ENCODE data around the gene KIAA0232.
"Not testable (repeated sequence)": the region's sequence is repeated elsewhere in the genome, so short reads cannot be mapped to it uniquely, and the experiment has no call there.

Gene KIAA0232

DNA sequence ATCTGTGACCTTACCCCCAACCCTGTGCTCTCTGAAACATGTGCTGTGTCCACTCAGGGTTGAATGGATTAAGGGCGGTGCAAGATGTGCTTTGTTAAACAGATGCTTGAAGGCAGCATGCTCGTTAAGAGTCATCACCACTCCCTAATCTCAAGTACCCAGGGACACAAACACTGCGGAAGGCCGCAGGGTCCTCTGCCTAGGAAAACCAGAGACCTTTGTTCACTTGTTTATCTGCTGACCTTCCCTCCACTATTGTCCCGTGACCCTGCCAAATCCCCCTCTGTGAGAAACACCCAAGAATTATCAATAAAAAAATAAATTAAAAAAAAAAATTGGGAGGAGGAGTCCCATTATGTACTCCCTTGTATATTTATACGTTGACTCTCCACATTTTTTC, 26.2 kb upstream of the KIAA0232 start:
- not testable (repeated sequence) for DNase-seq

DNA sequence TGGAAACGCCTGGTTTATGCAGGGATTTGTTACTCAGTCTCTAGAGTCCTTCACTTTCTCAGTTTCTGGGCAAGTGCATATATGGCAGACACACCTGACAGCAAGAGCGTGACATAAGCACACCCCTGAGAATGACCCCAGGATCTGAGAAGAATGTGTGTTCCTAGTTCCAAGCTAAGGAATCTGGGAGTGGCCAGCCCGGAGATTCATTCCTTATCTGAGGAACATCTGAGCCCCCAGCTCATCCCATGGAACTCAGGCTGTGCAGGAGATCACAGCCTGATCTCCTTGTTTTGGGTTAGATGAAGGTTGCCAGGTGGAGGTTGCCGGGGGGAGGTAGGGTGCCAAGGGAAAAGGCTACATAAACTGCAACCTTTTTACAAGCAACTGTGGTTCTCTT, 23.8 kb upstream of the KIAA0232 start:
- no peak for DNase-seq

DNA sequence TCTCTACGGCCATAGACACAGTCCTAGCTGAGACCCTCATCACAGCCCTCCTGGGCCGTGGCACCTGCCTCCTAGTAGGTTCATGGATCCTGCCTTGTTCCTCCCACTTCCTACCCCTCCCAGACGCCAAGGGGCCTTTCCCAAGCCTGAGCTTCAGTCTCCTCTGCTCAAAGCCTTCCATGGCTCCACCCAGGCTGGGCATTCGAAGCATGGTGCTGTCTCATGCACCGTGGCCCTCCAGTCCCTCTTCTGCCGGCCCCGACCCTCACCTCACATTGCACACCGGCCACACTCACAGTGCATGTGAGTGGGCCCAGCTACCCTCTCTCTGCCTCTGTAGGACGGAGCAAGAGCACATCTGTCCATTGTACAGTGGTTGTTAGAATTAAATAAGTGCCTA, 21.7 kb upstream of the KIAA0232 start:
- no peak for DNase-seq

DNA sequence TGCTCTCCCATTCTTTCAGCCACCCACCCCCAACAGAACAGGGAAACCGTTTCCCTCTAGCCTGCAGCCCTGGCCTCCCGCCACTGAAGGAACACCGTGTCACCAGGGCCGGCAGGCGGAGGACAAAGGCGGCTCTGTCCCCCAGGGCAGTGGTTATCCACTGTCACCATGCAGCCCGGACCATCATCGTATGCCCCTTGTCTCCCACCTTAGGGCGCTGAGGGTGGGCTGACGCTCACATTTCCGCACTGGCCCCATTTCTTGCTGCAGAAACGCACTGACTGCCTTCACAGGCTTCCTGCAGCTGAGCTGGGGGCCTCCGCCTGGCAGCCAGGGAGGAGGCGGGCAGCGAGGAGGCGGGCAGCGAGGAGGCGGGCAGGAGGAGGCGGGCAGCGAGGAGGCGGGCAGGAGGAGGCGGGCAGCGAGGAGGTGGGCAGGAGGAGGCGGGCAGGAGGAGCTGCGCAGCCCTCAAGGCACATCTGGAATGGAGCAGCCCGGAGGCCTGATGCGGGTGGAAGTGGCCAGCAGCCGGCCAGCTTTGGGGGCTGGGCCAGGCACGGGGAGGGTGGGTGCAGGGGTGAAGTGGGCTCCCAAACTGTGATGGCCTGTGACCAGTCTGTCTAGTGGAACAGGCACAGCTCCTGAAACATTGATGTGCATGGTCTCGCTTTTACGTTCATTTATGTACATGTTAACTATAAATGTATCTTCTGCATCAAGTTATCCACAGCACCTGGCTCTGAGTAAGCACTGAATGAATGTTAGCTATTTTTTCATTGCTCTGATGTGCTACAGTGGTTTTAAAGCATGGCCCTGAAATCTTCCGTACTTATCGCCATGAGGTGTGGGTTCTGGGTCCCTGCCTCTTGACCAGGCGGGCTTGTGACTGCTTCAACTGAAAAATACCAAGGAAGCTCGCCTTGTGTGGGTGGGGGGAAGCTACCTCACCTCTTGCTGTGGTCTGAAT, 20.6 kb upstream of the KIAA0232 start:
- DNase-seq: peak; percentile 53

DNA sequence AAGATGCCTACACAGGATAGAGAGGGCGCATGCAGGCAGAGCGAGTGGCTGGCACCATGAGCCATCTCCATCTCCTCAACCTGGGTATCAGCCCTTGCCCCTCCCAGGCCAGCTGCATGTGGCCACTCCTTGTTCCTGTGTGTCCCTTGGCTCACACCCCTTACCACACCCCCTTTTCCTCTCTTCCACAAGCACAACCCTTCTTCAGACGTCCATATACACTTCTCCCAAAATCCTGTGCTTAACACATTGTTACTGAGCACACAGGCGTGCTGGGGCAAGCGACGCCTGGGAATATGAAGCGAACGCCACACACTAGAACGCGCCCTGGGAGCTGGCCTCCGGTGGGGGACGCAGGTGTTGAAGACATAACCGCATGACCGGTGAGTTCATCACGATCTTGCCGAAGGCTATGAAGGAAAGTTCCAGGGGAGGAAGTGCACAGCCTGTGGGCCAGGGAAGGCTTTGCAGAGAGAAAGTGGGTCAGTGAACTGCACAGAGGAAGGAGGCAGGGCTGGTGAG, 19.1 kb upstream of the KIAA0232 start:
- DNase-seq: no peak

DNA sequence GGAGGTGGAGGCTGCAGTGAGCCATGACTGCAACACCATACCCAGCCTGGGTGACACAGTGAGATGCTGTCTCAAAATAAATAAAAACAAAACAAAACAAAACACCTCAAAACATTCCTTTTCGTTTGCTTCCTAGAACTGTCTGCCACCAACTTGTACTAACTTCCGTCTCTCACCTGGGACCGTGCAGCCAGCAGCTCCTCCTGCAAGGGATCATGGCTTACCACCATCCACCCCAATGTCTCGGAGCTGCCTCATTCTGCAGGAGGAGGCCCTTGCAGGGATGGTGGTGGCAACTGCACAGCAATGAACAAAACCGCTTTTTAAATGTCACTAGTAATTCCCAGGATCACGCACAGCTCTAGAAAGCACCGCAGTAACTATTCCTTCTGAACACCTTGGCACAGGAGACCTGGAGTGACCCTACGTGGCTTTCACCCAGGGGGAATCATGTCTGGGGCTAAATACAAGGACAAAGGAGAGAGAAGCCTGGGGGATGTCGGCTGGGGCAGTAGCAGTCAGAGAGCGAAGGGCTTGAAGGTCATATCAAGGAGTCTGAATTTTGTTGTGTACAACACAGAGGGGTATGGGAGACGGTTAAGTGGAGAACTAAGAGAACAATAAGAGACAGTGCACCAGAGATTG, 17.4 kb upstream of the KIAA0232 start:
- DNase-seq: no peak

DNA sequence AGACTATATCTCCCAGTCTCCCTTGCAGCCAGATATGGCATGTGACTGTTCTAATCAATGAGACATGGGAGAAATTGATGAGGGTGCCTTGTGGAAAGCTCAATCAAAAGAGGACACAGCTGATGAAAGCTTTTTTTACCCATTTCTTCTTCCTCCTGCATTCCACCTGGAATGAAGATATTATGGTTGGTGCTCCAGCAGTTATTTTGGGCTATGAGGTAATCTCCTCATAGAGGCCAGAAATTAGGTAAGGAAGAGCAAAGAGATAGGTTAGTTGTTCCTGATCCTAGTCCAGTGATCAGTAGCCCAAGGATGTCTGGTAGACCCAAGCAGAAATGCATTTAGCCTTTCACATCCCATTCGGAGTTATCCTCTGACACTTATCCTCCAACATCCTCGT, 16.8 kb upstream of the KIAA0232 start:
- no peak for DNase-seq

DNA sequence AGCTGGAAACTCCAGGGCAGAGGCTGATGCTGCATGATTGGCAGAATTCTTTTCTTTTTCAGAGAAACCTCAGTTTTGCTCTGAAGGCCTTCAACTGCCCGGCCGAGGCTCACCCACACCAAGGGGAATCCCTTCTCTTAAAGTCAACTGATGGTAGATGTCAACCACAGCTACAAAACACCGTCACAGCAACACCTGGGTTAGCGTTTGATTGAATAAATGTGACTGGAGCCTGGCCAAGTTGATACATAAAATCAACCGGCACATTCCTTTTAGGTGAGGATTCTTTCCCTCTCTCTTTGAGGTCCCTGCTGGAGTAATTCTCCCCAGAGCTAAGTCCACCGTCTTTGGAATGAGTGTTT, 15.2 kb upstream of the KIAA0232 start:
- DNase-seq: no peak

DNA sequence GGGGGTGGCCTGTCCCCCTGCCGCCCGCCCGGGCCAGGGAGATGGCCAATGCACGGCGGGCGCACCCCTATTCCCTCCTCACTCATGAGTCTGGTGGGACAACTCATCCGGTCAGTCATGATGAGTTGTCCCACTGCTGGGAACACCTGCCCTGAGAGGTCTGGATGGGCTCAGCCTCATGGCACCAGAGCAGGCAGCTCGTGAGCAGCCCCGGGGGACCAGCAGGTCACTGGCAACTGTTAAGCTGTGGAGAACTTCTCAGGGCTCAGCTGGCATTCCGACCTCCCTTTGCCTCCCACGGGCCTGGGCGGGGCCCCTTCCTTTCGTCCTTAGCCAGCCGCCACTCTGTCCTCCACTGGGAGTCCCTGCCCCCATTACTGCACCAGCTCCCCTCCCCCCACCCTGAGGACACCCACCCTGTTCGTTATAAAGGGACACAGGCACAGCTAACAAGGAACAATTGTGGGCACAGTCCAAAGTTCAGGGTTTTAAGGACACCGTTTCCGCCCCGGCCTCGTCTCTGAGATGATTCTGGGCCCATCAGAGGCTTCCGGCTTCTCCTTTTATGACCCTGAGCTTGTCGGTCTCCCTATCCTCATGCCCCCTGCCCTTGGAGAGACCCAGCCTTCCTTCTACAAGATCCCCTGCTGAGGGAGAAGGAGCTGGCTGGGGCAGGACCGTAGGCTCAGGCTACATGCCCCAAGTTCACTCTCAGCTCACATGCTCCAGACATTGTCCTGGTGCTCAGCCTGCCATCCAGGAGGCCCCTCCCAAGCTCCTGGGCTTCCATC, 14.6 kb upstream of the KIAA0232 start:
- DNase-seq: no peak

DNA sequence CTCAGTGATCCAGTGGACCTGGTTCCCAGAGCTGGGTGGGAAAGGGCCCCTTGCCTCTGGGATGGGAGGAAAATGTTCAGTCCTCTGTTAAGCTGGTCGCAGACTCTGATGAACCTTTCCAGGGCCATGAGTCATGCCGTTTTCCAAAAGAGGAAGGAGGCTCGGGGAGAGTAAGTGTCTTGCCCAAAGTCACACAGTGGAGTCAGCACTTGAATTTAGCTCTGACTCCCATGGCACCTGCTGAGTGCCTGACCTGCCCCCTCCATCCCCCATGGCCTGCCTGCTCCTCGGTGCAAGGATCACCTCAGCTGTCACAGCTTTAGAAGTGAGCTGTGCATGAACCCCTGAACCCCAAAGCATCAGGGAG, 14.0 kb upstream of the KIAA0232 start:
- peak; percentile 45 for DNase-seq

DNA sequence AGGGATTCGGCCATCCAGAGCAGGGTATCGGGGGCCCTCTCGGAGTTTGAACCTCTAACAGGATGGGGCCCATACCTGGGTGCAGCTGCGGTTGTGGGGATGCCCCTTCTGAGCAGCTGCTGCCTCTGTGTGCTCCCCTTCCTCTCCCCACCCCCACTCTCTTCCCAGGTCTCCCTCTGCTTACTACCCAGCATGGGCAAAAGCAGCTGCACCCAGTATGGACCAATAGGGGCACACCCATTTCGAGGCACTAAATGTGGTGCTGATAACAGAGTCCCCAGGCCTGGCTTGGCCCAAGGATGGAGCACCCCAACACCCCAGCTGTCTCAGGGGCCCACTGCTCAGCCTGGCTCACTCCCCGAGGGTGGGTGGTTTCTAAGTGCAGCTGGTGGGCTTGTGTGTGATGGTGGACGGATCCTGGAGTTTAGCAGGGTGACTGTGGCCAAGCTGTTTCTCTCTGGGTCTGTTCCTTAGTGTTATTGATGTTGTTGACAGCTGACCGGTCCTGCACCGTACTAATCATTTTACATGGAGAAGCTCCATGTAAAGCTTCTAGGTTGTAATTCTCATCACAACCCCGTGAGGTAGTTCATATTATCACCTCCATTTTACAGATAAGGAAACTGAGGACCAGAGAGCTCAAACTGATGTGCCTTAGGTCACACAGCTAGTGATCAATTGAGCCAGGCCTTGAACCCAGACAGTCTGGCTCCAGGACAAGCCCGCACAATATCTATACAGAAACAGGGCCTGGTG, 13.1 kb upstream of the KIAA0232 start:
- peak; percentile 85 for DNase-seq

DNA sequence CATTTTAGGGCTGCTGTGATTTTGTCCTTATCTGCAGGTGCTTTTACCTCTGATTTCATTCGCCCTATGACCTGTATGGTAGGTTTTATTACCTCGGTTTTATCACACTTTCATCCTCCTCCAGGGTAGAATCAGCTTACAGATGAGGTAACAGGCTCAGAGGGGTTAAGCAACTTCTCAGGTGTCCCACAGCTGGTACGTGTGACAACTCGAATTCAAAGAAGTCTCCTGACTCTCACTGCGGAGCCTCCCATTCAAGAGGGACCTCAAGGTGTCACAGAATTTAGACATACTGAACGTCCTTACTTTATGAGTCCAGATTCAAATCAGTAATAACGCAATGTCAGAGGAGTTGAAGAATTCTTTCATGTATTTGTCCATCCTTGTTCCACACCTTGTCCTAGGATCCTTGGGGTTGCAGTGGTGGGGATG, 12.5 kb upstream of the KIAA0232 start:
- no peak for DNase-seq

DNA sequence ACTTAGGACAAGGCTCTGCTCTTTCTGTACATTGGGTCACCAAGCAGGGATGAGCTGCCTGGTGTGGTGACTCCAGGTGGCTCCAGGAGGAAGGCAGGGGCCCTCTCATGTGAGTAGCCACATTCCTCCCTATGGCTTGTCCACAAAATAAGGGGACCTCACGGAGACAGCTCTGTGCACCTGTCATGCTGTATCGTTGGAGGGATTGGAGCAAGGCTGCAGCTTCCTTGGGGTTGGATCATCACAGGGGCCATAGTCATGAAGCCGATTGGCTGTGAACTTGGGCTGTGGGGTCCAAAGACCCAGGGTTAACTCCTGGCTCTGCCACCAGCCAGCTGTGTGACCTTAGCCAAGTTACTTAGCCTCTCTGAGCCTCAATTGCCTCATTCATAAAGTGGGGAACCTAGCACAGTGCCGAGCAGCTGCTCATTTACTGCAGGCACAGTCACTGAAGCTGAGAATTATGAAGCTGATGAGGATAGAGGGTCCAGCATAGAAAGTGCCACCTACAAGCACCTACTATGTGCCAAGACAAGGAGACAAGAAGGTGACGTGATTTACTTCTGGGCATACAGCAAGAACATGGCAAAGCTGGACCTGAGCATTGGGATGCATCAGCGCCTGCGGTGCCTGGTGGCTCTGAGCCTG, 11.8 kb upstream of the KIAA0232 start:
- no peak for DNase-seq

DNA sequence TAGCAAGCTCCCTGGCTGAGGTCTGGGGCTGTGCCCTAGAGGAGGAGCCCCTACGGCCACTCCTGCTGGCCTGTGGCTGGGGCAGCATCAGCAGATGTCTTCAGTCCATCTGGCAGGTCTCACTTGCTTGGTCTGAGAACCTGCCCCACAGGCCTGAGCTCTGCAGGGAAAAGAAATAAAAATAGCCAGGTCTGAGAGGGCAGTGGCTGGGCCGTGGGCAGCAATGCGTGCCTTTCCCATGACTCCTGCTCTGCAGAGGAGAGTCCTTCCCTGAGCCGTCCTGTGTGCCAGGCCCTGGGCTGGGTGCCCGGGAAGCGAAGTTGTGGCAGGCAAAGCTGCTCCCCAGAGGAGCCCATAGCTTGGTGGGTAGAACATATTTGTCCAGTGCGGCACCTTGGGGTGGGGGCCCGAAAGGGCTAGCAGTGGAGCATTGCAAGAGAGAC, 11.3 kb upstream of the KIAA0232 start:
- DNase-seq: no peak

DNA sequence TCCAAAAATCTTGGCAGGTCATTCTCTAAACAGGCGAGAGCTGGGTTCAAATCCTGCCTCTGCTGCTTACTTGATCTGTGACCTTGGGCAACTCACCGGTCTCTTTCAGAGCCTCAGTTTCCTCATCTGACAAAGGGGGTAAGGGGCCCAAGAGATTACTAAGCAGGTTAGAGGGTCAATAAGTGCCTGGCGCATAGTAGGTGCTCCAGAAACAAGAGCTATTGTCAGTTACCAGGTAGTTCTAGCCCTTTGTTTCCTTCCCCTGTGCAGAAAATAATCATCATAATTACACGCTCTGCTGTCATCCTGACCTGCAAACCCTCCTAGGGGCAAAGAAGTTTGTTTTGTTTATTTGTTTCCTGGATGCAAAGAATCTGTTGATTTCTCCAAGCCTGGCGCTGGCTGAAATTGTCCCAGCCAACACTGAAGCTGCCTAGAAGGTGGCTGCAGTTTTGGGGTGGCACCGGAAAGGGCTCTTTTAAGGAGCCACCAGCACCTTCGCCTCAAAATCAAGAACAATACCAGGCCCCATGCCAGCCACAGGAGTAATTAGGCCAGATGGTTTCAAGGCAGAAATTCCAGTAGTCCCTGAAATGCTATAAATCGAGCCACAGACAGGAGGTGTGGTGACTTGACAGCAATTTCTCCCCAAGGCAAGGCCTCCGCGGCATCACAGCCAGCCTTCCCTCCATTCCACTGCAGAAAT, 10.2 kb upstream of the KIAA0232 start:
- DNase-seq: no peak

DNA sequence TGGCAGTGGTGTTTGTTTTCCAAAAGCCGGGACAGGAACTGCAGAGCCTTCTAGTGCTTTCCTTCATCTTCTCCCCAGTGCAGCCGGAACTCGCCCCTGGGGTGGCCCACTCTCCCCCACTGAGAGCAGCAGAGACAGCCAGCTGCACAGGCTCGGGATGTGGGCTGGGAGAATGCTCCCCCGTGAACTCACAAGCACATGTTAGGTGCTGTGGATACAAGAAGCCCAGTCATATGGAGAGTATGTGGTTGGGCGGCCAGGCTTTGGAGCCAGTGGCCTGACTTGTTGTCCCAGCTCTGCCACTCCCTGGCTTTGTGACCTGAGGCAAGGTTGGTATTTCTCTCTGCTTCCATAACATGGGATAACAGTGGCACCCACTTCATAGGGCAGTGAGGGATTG, 9.4 kb upstream of the KIAA0232 start:
- DNase-seq: no peak

DNA sequence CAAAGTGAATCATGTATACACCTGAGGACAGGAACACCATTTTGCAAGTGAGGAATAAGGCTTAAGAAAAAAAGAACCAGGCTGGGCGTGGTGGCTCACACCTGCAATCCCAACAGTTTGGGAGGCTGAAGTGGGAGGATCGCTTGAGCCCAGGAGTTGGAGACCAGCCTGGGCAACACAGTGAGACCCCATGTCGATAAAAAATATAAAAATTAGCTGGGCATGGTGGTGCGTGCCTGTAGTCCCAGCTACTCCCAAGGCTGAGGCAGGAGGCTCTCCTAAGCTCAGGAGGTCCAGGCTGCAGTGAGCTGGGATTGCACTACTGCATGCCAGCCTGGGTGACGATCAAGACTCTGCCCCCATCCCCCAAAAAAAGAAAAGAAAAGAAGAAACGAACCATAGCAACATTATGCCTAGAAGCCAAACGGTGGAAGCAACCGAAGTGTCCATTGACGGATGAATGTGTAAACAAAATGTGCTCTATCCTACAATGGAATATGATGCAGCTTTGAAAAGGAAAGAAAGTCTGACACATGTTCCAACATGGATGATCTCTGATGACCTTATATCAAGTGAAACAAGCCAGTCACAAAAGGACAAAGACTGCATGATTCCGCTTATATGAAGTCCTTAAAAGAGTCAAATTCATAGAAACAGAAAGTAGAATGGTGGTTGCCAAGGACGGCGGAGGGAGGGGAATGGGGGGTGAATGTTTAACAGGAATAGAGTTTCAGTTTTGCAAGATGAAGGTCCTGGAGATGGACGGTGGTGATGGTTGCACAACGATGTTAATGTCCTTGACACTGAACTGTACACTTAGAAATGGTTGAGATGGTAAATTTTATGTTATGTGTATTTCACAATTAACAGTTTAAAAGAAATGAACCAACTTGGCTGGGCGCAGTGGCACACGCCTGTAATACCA, 8.6 kb upstream of the KIAA0232 start:
- no peak for DNase-seq

DNA sequence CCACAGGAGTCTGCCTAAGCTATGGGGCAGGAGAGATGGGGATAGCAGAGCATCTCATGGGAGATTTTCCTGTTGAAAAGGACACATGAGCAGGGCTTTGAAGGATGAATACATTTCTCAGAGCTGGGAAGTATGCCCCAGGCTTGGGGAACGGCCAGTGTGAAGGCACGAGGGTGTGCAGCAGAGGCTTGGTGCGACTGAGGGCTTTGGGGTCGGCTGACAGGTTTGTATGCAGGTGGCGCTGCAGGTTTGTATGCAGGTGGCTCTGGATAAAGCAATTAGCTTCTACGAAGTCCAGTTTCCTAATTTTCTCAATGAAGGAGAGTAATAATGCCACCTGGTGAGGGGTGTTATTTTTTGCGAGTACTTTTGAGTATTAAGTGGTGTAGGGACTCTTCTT, 6.8 kb upstream of the KIAA0232 start:
- DNase-seq: no peak

DNA sequence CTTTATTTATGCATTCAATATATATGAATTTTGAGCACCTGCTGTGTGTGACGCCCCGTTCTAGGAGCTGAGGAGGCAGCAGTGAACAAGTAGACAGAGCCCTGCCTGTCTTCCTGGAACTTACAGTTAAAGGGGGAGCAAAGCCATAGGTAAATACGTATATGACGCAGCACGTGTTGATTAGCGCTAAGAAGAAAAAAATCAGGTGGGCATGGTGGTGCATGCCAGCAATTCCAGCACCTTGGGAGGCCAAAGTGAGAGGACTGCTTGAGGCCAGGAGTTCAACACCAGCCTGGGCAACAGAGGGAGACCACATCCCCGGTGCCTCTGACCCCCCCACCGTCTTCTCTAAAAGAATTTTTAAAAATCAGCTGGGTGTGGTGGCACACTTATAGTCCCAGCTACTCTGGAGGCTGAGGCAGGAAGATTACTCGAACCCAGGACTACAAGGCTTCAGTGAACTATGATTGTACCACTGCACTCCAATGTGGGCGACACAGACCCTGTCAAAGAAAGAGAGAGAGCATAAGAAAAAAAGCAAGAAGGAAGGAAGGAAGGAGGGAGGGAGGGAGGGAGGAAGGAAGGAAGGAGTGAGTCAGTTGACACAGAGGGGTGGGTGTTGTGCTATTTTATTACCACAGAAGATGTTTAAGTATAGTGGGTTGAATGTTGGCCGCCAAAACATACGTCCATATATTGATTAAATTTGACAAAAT, 5.4 kb upstream of the KIAA0232 start:
- no peak for DNase-seq
